Measurements from ENCODE around the gene PDE4A. TPM values are rescaled to one million over a fixed set of nuclear protein-coding genes. Genes with fewer than 3 reads are reported as not detected.

Gene PDE4A
- polyA plus RNA-seq, 3 donors, result 4.7 to 14.8 (median 5.8) TPM

DNA sequence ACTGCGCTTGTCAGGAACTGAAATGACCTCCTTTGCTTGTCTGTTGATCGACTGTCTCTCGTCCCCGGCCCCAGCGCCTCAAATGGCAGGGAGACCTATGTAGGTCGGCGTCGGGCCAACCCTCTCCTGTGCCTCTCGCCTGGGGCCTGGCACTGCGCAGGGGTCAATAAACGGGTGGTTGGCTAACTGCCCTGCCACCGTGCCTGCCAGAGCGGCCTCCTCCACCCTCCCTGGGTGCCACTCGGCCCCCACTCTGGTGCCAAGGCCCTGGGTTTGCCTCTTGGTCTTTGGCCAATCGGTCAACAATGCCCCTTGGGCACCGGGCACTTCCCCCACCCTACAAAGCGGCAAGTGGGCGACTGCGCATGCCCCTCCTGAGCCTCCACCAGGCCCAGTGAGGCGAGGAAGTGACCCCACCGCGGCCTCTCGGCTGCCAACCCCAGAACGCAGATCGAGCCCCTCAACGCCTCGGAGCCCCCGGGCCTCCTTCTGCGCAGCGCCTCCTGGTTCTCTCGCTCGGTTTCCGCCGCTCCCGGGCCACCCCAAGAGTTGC lies 81.7 kb downstream of the PDE4A start:
- Histone ChIP-seq H3K27me3 (ENCODE audit: control insufficient read depth in 2 of 2, insufficient read depth in 2 of 2, low read length in 2 of 2) (no peaks in the 10 kb centered on the region), H3K9me3 (replicated peaks in 1 of 2; ENCODE audit: control insufficient read depth in 1 of 2, insufficient read depth in 1 of 2, low read length in 2 of 2) (no peaks in the 10 kb centered on the region), H3K27ac (ENCODE audit: low read depth in 1 of 2, low read length in 2 of 2) (peak overlapping the region; percentile 88 to 89), H3K4me2 (replicated peaks; ENCODE audit: extremely low read depth, low read length, poor library complexity, severe bottlenecking) (peak overlapping the region; percentile 81), H4K20me1 (ENCODE audit: insufficient read depth, low read length) (peaks cover 25% of the 10 kb centered on the region), H3K9ac (ENCODE audit: insufficient read depth, low read length, poor library complexity, severe bottlenecking) (peak overlapping the region; percentile 92), H3K4me3 (replicated peaks in 1 of 3; ENCODE audit: low read depth in 2 of 3, low read length in 3 of 3) (peak overlapping the region; percentile 89 to 99 (median 91)), H3K36me3 (replicated peaks in 1 of 2; ENCODE audit: control insufficient read depth in 1 of 2, insufficient read depth in 2 of 2, low read length in 2 of 2) (peaks cover 20 to 32% of the 10 kb centered on the region in 2 donors), H3K4me1 (ENCODE audit: control insufficient read depth in 1 of 2, insufficient read depth in 2 of 2, low read length in 2 of 2) (peaks cover 14 to 28% of the 10 kb centered on the region in 2 donors), H2AFZ (ENCODE audit: insufficient read depth, low read depth, low read length, poor library complexity, severe bottlenecking) (peak overlapping the region; percentile 99), H3K79me2 (ENCODE audit: insufficient read depth, low read length) (peaks cover 60% of the 10 kb centered on the region)
- Mint-ChIP-seq H3K4me1 (peaks cover 33% of the 10 kb centered on the region), H3K4me3 (peak overlapping the region; percentile 88 to 93), H3K27me3 (ENCODE audit: low read depth in 3 of 3) (peaks cover 0 to 5% (median 2%) of the 10 kb centered on the region in 3 donors), H3K27ac (peak overlapping the region; percentile 89 to 96 (median 93)), H3K36me3 (peaks cover 21 to 33% of the 10 kb centered on the region in 2 donors), H3K9me3 (no peaks in the 10 kb centered on the region)
- intact Hi-C loops (cut with micrococcal nuclease), result loop anchor here (5.0 to 10.0 kb wide), 3 partner anchors 193 to 567 kb away; partner anchors contain the start of gene OLFM2 (in 1 of the 2)
- TF ChIP-seq CTCF (IDR thresholded peaks at IDR 0.05), result no peak
- under 1% methylated on average over 35 of the region's 35 CpGs for WGBS (ENCODE audit: insufficient coverage)
- DNase-seq, result peak; percentile 47 to 68 (median 52)

DNA sequence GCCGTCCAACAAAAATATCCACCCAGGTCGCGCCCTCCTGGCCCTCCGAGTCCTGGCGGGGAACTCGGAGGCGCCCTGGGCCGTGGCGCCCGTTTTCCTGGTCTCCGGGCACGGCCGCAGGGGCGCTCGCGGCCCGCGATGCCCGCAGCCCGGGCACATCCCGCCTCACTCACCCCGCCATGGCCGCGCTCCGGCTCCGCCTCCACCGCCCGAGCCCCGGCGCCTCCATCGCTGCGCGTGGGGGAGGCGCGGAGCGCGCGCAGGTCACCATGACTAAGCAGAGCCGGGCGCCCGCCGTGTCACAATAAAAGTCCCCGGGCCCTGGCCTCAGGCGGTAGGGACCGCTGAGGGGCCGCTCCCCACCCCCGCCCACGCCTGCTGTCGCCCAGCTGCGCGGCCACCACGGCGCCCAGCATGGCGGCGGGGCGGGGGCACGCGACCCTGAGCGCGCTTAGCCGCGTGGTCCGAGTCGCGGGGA lies 82.2 kb downstream of the PDE4A start:
- Histone ChIP-seq H3K4me1 (ENCODE audit: control insufficient read depth in 1 of 2, insufficient read depth in 2 of 2, low read length in 2 of 2) (peaks cover 14 to 28% of the 10 kb centered on the region in 2 donors), H3K79me2 (ENCODE audit: insufficient read depth, low read length) (peaks cover 55% of the 10 kb centered on the region)

More for the DNA sequence above, 82.2 kb downstream of the PDE4A start:
- Histone ChIP-seq H3K27ac (ENCODE audit: low read depth in 1 of 2, low read length in 2 of 2) (peak overlapping the region; percentile 88 to 89), H3K27me3 (ENCODE audit: control insufficient read depth in 2 of 2, insufficient read depth in 2 of 2, low read length in 2 of 2) (no peaks in the 10 kb centered on the region), H3K9ac (ENCODE audit: insufficient read depth, low read length, poor library complexity, severe bottlenecking) (peak overlapping the region; percentile 92), H3K9me3 (replicated peaks in 1 of 2; ENCODE audit: control insufficient read depth in 1 of 2, insufficient read depth in 1 of 2, low read length in 2 of 2) (no peaks in the 10 kb centered on the region), H3K36me3 (replicated peaks in 1 of 2; ENCODE audit: control insufficient read depth in 1 of 2, insufficient read depth in 2 of 2, low read length in 2 of 2) (peaks cover 15 to 27% of the 10 kb centered on the region in 2 donors), H2AFZ (ENCODE audit: insufficient read depth, low read depth, low read length, poor library complexity, severe bottlenecking) (peak overlapping the region; percentile 99), H3K4me3 (replicated peaks in 1 of 3; ENCODE audit: low read depth in 2 of 3, low read length in 3 of 3) (peak overlapping the region; percentile 89 to 99 (median 91)), H4K20me1 (ENCODE audit: insufficient read depth, low read length) (peaks cover 21% of the 10 kb centered on the region), H3K4me2 (replicated peaks; ENCODE audit: extremely low read depth, low read length, poor library complexity, severe bottlenecking) (peak overlapping the region; percentile 81)
- peaks cover 0 to 5% (median 2%) of the 10 kb centered on the region in 3 donors for H3K27me3 Mint-ChIP-seq (ENCODE audit: low read depth in 3 of 3)
- H3K4me1 Mint-ChIP-seq, result peaks cover 33% of the 10 kb centered on the region
- intact Hi-C loops (cut with micrococcal nuclease), result loop anchor here (5.0 to 10.0 kb wide), 3 partner anchors 192 to 568 kb away; partner anchors contain the start of gene OLFM2 (in 1 of the 2)
- TF ChIP-seq CTCF (IDR thresholded peaks at IDR 0.05), result no peak
- H3K36me3 Mint-ChIP-seq, result peaks cover 16 to 28% of the 10 kb centered on the region in 2 donors
- peak overlapping the region; percentile 89 to 96 (median 93) for H3K27ac Mint-ChIP-seq
- peak overlapping the region; percentile 88 to 93 for H3K4me3 Mint-ChIP-seq
- peak; percentile 85 to 88 (median 88) for DNase-seq
- no peaks in the 10 kb centered on the region for H3K9me3 Mint-ChIP-seq
- under 1% methylated on average over 62 of the region's 65 CpGs for WGBS (ENCODE audit: insufficient coverage)
